DND-41 (cell line): ENCODE measurements around the gene FAM217A.

Source experiments
- ATAC-seq: fragments of 200-7000 bp; cut with Tn5 transposase; 3 replicates; pipeline ENCODE4 v1.9.1; 2021; ENCODE audit warnings: low read depth; ENCODE audit not compliant: insufficient read depth
- DNase-seq: peaks from one replicate; pipeline ENCODE4 v3.0.0-alpha.2; 2020
- H2AFZ ChIP-seq: 2 replicates; pipeline ENCODE4 v1.6.0; 2012; ENCODE audit warnings: low read depth, low read length
- H3K27ac ChIP-seq: 2 replicates; pipeline ENCODE4 v1.5.1; 2012; ENCODE audit warnings: low read length, inconsistent platforms
- H3K27me3 ChIP-seq: fragments of 200-600 bp; sonication (generic); 2 replicates; pipeline ENCODE4 v1.6.0; 2012; ENCODE audit warnings: low read length, mild to moderate bottlenecking, inconsistent platforms; ENCODE audit not compliant: insufficient read depth, poor library complexity
- H3K36me3 ChIP-seq: 2 replicates; pipeline ENCODE4 v1.5.1; 2012; ENCODE audit warnings: low read length, inconsistent platforms; ENCODE audit not compliant: insufficient read depth
- H3K4me1 ChIP-seq: 2 replicates; pipeline ENCODE4 v1.5.1; 2012; ENCODE audit warnings: mild to moderate bottlenecking, low read length; ENCODE audit not compliant: insufficient read depth
- H3K4me2 ChIP-seq: 2 replicates; pipeline ENCODE4 v1.6.0; 2012; ENCODE audit warnings: mild to moderate bottlenecking, moderate library complexity, low read length, inconsistent platforms; ENCODE audit not compliant: insufficient read depth
- H3K4me3 ChIP-seq, 2 experiments: fragments of 200-600 bp in 1 of 2; shearing (Covaris generic) in 1 of 2; 2 replicates each; pipeline ENCODE4 v1.5.1; 2012 to 2016; ENCODE audit warnings: inconsistent platforms in 2 of 2, low read length in 2 of 2, mild to moderate bottlenecking in 2 of 2, low read depth in 1 of 2, moderate library complexity in 1 of 2
- H3K79me2 ChIP-seq: 2 replicates; pipeline ENCODE4 v1.6.0; 2012; ENCODE audit warnings: low read length, inconsistent platforms; ENCODE audit not compliant: insufficient read depth
- H3K9ac ChIP-seq: 2 replicates; pipeline ENCODE4 v1.6.0; 2012; ENCODE audit warnings: low read depth, mild to moderate bottlenecking, inconsistent platforms, low read length, moderate library complexity
- H3K9me3 ChIP-seq: 2 replicates; pipeline ENCODE4 v1.5.1; 2012; ENCODE audit warnings: low read length, moderate library complexity, mild to moderate bottlenecking, inconsistent platforms; ENCODE audit not compliant: insufficient read depth, severe bottlenecking
- H4K20me1 ChIP-seq: 2 replicates; pipeline ENCODE4 v1.6.0; 2012; ENCODE audit warnings: low read length; ENCODE audit not compliant: insufficient read depth
- EZH2 ChIP-seq: IDR thresholded peaks from 3 replicates; pipeline ENCODE4 v1.6.1; 2012; ENCODE audit warnings: borderline replicate concordance, low read depth, mild to moderate bottlenecking, moderate library complexity, low read length, inconsistent platforms; ENCODE audit not compliant: severe bottlenecking
- TF ChIP-seq, protein P1 (sequence below): IDR thresholded peaks from 2 replicates; pipeline ENCODE4 v1.5.1; 2012; ENCODE audit warnings: borderline replicate concordance, low read length, moderate library complexity, mild to moderate bottlenecking; ENCODE audit not compliant: poor library complexity, severe bottlenecking; ENCODE audit errors: extremely low read depth

FAM217A gene

GRCh38 chr6:4125500-4125899 is 46.6 kb upstream of the FAM217A start:
- Histone ChIP-seq H3K9me3 (no peaks in the 10 kb centered on the region), H2AFZ (no peak overlapping the region), H4K20me1 (no peaks in the 10 kb centered on the region), H3K4me1 (no peaks in the 10 kb centered on the region), H3K27ac (no peak overlapping the region), H3K9ac (no peak overlapping the region), H3K4me3 (no peak overlapping the region), H3K27me3 (no peaks in the 10 kb centered on the region), H3K36me3 (peaks cover 76% of the 10 kb centered on the region), H3K4me2 (no peak overlapping the region), H3K79me2 (no peaks in the 10 kb centered on the region)
- TF ChIP-seq, protein P1, sequence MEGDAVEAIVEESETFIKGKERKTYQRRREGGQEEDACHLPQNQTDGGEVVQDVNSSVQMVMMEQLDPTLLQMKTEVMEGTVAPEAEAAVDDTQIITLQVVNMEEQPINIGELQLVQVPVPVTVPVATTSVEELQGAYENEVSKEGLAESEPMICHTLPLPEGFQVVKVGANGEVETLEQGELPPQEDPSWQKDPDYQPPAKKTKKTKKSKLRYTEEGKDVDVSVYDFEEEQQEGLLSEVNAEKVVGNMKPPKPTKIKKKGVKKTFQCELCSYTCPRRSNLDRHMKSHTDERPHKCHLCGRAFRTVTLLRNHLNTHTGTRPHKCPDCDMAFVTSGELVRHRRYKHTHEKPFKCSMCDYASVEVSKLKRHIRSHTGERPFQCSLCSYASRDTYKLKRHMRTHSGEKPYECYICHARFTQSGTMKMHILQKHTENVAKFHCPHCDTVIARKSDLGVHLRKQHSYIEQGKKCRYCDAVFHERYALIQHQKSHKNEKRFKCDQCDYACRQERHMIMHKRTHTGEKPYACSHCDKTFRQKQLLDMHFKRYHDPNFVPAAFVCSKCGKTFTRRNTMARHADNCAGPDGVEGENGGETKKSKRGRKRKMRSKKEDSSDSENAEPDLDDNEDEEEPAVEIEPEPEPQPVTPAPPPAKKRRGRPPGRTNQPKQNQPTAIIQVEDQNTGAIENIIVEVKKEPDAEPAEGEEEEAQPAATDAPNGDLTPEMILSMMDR = no peak
- no peak for TF ChIP-seq EZH2
- DNase-seq (no peak), ATAC-seq (no peak)

DNA sequence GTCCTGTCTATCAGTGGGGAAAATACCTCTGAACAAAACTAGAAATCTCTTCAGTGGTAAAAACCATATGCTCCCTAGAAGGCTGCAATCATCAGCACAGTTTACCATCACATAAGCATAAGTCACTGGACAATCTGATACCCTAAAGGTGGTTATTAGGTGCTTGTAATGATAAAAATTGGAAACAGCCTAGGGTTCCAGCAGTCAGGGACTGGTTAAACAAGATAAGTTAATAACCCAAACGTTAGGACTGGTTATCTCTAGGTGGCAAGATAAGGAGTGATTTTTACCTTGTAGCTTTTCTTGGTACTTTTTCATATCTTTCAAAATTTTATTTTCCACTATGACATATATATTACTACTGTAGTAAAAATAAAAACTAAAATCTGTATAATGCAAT is 45.4 kb upstream of the FAM217A start:
- H3K36me3 ChIP-seq = peaks cover 72% of the 10 kb centered on the region
- H3K9ac ChIP-seq = no peak overlapping the region
- H3K27me3 ChIP-seq = no peaks in the 10 kb centered on the region
- no peaks in the 10 kb centered on the region for H3K4me1 ChIP-seq
- TF ChIP-seq, protein P1 = no peak
- no peak for TF ChIP-seq EZH2
- no peak overlapping the region for H3K4me3 ChIP-seq
- no peaks in the 10 kb centered on the region for H4K20me1 ChIP-seq
- no peak overlapping the region for H3K27ac ChIP-seq
- no peak overlapping the region for H3K4me2 ChIP-seq
- H3K79me2 ChIP-seq = no peaks in the 10 kb centered on the region
- DNase-seq (no peak), ATAC-seq (no peak)
- no peak overlapping the region for H2AFZ ChIP-seq
- no peaks in the 10 kb centered on the region for H3K9me3 ChIP-seq

DNA sequence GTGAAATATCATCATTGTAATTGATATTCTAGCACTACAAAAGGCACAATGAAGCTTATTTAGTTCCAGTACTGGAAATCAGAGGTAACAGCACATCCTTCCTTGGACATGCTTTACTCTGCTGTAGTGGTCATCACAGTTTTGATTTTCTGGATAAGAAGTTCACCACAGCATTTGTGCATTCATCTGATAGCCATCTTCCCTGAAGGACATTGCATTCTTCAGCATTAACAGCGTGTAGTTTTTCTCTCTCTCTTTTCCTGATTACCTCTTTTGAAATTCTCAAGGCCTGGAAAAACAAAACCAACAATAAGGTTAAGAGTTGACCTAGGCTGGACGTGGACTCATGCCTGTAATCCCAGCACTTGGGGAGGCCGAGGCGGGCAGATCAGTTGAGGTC is 36.8 kb upstream of the FAM217A start:
- Histone ChIP-seq H3K27ac (no peak overlapping the region), H3K9ac (no peak overlapping the region), H3K27me3 (no peaks in the 10 kb centered on the region), H3K4me2 (no peak overlapping the region), H3K36me3 (peaks cover 38% of the 10 kb centered on the region), H2AFZ (no peak overlapping the region), H3K9me3 (no peaks in the 10 kb centered on the region), H3K4me3 (no peak overlapping the region), H3K4me1 (no peaks in the 10 kb centered on the region), H3K79me2 (no peaks in the 10 kb centered on the region), H4K20me1 (no peaks in the 10 kb centered on the region)
- ATAC-seq = no peak
- DNase-seq = no peak
- TF ChIP-seq, protein P1 = no peak
- TF ChIP-seq EZH2 = no peak

DNA sequence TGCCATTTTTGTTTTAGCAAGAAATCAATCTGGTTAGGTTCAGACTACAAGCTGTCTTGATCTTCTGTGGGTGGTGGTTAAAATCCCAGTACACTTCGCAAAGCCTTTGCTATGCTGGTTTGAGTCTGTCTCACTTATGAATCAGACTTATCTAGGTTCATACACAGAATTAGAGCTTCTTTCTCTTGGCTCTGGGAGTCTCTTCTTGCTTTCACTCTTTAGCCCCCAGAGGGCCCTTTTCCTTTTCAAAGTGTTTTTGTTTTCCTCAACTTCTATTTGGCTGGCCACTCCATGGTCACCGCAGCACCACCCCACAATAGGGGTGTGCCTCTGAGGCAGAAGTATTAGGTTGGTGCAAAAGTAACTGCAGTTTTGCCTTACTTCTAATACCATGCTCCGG is 35.2 kb upstream of the FAM217A start:
- no peak overlapping the region for H3K4me2 ChIP-seq
- H3K9me3 ChIP-seq = no peaks in the 10 kb centered on the region
- H3K27me3 ChIP-seq = no peaks in the 10 kb centered on the region
- TF ChIP-seq EZH2 = no peak
- TF ChIP-seq, protein P1 = no peak
- peaks cover 28% of the 10 kb centered on the region for H3K36me3 ChIP-seq
- H4K20me1 ChIP-seq = no peaks in the 10 kb centered on the region
- H3K4me1 ChIP-seq = no peaks in the 10 kb centered on the region
- ATAC-seq = no peak
- H3K4me3 ChIP-seq = no peak overlapping the region
- H3K9ac ChIP-seq = no peak overlapping the region
- H3K27ac ChIP-seq = no peak overlapping the region
- H3K79me2 ChIP-seq = no peaks in the 10 kb centered on the region
- DNase-seq = no peak
- H2AFZ ChIP-seq = no peak overlapping the region
